GM04503 (cell line): ENCODE measurements around the gene UBE2L6.

Experiments
- DNase-seq: peaks from one replicate; pipeline ENCODE4 v3.0.0-alpha.2; 2012; ENCODE audit warnings: low read depth

UBE2L6 gene

GRCh38 chr11:57530215-57530595, 37.3 kb downstream of the UBE2L6 start:
- DNase-seq: no peak

DNA sequence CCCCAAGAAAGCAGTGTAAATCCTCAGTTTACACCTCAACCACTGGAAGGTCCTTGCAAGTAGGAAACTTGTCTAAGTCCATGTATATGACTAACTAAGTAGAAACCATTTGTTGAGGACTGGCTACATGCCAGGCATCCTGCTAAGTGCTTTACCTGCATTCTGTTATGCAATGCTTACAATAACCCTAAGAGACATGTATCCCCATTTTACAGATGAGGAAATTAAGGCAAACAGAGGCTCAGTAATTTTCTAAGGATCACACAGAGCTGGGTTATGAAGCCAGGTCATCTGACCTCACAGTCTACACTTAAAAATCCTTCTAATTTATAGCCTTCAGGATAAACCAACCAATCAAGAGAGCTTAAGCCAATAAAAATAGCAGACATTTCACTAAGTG, 38.5 kb downstream of the UBE2L6 start:
- no peak for DNase-seq

DNA sequence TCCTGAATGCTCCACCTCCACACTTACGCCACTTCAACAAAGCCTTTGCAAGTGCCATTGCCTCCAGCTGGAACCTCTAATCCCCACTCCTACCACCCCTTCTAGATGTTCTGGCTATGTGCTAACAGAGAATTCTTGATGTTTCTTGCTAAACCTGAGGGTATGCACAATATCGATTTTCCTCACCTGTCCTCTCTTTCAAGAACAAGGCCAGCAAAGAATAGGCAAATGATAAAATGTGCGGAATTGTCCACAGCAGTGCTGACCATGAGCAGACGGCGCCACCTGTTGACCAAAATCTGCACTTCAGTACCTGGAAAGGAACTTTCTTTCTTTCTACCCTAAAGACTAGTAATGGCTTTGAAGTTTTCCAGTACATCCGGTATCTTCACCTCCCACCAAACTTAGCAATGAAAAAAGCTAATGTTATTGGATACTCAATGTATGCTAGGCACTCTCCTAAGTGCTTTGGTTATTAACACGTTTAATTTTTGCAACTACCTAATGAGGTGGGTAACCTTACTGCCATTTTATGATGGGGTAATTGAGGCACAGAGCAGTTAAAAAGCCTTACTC, 40.3 kb downstream of the UBE2L6 start:
- DNase-seq: no peak

DNA sequence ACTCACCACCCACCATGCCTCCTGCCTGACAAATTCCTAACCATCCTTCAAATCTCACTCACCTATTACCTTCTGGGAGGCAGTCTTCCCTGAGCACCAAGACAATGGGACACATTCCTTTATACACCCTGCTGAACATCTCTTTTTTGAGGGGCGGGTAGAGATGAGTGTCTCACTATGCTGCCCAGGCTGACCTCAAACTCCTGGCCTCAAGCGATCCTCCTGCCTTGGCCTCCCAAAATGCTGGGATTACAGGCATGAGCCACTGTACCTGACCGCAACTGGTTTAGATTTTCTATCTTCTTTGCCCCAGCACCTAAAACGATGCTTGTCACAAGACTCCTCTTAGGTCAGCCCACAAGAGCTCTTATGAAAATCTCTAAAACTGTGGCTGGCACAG, 44.1 kb downstream of the UBE2L6 start:
- no peak for DNase-seq

DNA sequence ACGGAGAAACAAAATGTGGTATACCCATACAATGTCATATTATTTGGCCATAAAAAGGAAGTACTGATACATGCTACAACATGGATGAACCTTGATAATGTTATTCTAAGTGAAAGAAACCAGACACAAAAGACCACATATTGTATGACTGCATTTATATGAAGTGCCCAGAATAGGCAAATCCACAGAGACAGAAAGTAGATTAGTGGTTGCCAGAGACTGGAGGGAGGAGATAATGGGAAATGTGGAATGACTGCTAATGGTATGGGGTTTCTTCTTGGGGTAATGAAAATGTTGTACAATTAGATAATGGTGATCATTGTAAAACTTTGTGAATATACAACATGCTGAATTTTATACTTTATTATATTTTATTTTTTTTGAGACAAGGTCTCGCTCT, 46.4 kb downstream of the UBE2L6 start:
- no peak for DNase-seq

- DNase-seq: no peak
Measured at GRCh38 chr11:57516061-57516443, 51.4 kb downstream of the UBE2L6 start.

- no peak for DNase-seq
Measured at GRCh38 chr11:57515332-57516060, 52.0 kb downstream of the UBE2L6 start, which contains the start of gene SLC43A1. TSS of gene SLC43A1 (minus strand) at chr11:57515702. CDS start at chr11:57514111, 1,591 bp downstream.

- no peak for DNase-seq
Measured at GRCh38 chr11:57514538-57515331, 52.7 kb downstream of the UBE2L6 start.

- no peak for DNase-seq
Measured at GRCh38 chr11:57513911-57514537, 53.4 kb downstream of the UBE2L6 start.

DNA sequence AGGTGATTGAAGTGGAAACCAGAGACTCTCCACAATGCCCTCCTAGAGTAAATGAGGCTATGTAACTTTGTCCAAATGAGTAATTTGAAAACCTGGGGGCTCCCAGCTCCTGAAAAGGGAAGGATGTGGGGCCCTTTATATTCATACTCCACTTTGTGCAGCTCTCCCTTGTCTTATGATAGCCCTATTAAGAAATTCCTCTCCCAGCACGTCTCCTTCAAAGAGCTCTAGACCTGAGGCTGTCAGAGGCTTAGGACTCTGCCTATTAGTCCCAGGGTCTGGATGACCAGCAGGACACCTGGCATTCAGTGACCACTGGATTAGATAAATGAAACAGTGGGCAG, 54.0 kb downstream of the UBE2L6 start:
- no peak for DNase-seq

- DNase-seq: no peak
Measured at GRCh38 chr11:57512646-57513451, 54.6 kb downstream of the UBE2L6 start.

DNA sequence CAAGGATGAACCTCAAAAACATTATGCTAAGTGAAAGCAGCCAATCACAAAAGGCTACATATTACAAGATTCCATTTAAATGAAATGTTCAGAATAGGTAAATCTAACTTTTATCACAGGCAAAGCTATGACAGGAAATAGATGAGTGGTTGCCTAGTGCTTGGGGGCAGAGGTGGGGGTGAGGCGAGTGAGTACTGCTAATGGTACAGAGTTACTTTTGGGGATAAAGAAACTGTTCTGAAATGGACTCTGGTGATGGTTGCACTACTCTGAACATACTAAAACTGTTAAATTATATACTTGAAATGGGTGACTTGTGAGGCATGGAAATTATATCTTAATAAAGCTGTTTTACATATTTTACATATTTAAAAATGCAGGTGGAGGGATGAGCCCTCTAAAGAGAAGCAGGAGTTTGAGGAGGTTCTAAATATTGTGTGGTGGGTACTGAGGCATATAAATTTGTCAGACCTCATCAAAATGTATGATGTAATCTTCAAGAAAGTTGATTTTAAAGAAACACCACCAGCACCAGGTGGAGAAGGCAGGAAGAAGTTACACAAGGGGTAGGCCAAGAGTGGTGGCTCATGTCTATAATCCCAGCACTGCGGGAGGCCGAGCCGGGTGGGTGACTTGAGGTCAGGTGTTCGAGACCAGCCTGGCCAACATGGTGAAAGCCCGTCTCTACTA, 55.6 kb downstream of the UBE2L6 start:
- no peak for DNase-seq

DNA sequence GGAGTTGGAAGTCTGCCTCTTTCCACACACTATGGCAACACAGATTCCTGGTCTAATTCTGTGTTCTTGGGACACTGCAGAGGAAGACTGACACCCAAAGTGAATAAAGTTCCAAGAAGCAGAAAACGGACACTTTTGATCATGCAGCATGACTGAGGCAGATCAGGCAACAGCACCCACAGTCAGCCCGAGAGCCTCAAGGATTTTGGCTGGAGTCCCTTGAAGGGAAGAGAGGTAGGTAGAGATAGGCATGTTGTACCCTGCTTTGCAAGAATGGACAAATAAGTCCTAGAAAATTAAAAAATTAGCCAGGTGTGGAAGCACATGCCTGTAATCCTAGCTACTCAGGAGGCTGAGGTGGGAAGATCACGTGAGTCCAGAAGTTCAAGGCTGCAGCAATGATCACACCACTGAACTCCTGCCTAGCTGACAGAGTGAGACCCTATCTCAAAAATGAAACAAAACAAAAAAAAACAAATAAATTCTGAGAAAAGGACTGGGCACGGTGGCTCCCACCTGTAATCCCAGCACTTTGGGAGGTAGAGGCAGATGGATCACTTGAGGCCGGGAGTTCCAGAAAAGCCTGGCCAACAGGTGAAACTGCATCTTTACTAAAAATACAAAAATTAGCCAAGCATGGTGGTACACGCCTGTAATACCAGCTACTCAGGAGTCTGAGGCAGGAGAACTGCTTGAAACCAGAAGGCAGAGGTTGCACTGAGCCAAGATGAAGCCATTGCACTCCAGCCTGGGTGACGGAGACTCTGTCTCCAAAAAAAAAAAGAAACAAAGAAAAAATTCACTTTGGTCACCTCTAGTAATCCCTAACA, 58.9 kb downstream of the UBE2L6 start:
- DNase-seq: no peak

GRCh38 chr11:57506522-57506921, 61.0 kb downstream of the UBE2L6 start:
- DNase-seq: no peak

DNA sequence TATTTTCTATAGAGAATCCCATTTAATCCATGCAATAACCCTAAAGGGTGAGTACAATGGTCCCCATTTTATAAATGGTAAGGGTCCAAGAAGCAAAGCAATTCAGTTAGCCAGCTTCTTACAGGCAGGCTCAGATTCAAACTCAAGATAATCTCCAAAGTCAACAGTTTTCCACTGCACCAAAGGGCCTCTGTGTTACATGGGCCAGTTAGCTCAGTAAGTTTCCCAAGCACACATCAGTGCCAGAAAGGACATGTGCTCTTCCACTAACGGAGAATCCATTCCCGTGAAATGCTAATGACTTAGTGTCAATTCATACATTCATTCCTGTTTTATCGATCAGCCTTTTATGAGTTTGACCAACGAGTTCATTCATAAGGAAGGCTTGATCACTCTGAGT, 63.0 kb downstream of the UBE2L6 start:
- no peak for DNase-seq

GRCh38 chr11:57502870-57503269, 64.6 kb downstream of the UBE2L6 start:
- DNase-seq: no peak

- DNase-seq: no peak
Measured at GRCh38 chr11:57502376-57502775, 65.1 kb downstream of the UBE2L6 start.

DNA sequence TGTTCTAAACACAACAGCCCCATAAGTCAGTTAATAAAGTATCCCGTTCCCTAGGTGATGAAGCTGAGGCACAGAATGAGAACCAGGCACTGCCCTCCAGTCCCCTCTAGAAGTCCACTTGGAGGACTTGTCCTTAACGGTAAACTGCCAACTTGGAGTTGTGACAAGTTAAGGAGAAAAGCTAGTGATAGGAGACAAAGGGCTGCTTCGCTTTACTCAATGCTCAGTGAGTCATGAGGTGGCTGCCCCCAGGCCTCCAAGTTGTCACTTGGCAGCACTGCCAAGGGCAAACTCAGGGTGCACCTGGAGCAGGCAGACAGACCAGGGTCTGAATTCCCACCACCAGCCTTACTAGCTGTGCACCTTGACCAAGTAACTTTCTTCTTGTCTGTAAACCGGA, 65.5 kb downstream of the UBE2L6 start:
- no peak for DNase-seq
